ENCODE results near the gene KCNAB1. TPM values are rescaled to one million over a fixed set of nuclear protein-coding genes. Genes with fewer than 3 reads are reported as not detected.
A peak's percentile ranks its signal among the peaks of the same experiment; 100 is the strongest.

KCNAB1 gene
- total and polyA plus RNA-seq, 2 of the 8 experiments (the other 6 are each of a cell fraction or from before 2014, with no cell fraction given), result 0.51 to 2.3 TPM

DNA sequence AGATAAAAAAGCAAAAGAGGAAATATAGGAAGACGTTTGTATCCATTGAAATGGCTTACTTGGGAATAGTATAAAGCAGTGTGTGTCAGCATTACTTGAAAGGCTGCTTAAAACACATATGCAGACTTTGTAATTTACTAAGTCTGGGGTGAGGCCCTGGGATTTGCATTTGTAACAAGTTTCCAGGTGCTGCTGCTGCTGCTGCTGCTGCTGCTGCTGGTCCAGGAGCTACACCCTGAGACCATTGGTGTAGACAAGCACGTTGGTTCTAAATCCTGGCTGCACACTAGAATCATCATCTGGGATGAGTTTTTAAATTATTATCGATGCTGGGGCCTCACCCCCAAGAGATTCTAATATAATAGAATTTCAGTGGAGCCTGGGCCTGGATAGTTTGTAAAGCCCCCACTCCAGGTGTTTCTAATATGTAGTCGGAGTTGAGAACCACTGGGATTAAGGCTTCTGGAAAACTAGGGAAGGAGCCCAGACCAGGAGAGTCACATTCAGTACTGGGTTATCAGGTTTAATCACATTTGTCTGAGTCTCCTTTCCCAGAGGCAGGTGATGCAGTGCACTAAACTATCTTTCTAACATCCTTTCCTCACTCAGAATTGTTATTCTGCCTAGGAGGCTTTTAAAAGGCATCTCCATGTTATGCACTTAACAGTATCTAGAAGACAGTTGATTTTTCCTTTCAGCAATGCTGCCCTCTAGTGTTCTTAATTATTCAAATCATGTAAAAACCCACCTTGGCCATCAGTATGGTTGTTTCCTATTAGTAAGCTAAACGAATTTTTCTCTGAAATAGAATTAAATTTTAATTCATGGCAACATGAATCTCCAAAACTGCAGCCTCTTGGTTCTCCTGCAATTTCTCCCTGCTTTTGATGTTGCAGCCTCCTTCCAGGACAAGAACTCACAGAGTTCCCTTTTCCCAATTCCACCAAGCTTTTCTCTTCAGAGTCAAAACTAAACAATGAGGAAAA lies 389.1 kb downstream of the KCNAB1 start:
- 71% methylated on average over 5 of the region's 5 CpGs; no CpG with 5 or more reads in 1 of the 2 experiments for WGBS, 2 experiments (ENCODE audit: extremely low coverage in 1 of 2, insufficient coverage in 1 of 2, insufficient read length in 1 of 2, insufficient replicate concordance in 2 of 2, low coverage in 1 of 2, low lambda C conversion rate in 2 of 2, missing lambda C conversion rate in 1 of 2)
- no peaks in the 10 kb centered on the region for H3K36me3 ChIP-seq (ENCODE audit: control insufficient read depth in 2 of 4, insufficient read depth in 4 of 4, low read length in 3 of 4)
- CTCF ChIA-PET (ENCODE audit: partially characterized antibody), result interaction anchor here (0.6 to 13.9 kb wide), 53 partner anchors 8 to 628 kb away, joined by 3 to 161 read pairs (median 4); no protein-coding TSS in a partner anchor

More for the DNA sequence above, 389.1 kb downstream of the KCNAB1 start:
- no peak overlapping the region for H2AFZ ChIP-seq (ENCODE audit: low read length)
- no peak overlapping the region for H3K4me2 ChIP-seq (ENCODE audit: insufficient read depth in 1 of 2, low read depth in 2 of 2, low read length in 2 of 2)
- H3K27me3 ChIP-seq (replicated peaks in 1 of 4; ENCODE audit: control insufficient read depth in 3 of 4, extremely low read depth in 1 of 4, insufficient read depth in 3 of 4, low read length in 3 of 4), result no peaks in the 10 kb centered on the region
- H3K79me2 ChIP-seq (ENCODE audit: control insufficient read depth in 1 of 2, insufficient read depth in 2 of 2, low read length in 2 of 2), result no peaks in the 10 kb centered on the region
- H3K9ac ChIP-seq (replicated peaks in 1 of 4; ENCODE audit: extremely low read depth in 1 of 4, low read depth in 3 of 4, low read length in 3 of 4), result no peak overlapping the region
- H3K23ac ChIP-seq (ENCODE audit: insufficient read length), result no peak overlapping the region
- no peaks in the 10 kb centered on the region for H4K20me1 ChIP-seq (replicated peaks in 1 of 2; ENCODE audit: control insufficient read depth in 1 of 2, insufficient read depth in 2 of 2, low read length in 2 of 2)
- no peak overlapping the region for H4K8ac ChIP-seq (ENCODE audit: extremely low read depth, insufficient read depth, low read length)
- no peak overlapping the region for H3K56ac ChIP-seq (replicated peaks; ENCODE audit: insufficient read length, low read depth, low read length)
- H2BK20ac ChIP-seq (ENCODE audit: low read length), result no peak overlapping the region
- H3K27ac ChIP-seq (ENCODE audit: low read depth, low read length), result no peak overlapping the region
- no peak overlapping the region for H2BK15ac ChIP-seq (ENCODE audit: low read length)
- H3K9me3 ChIP-seq (ENCODE audit: insufficient read depth in 2 of 2, low read depth in 1 of 2, low read length in 1 of 2), result no peaks in the 10 kb centered on the region
- no peak overlapping the region for H3K4me3 ChIP-seq (ENCODE audit: extremely low read depth in 1 of 4, insufficient read depth in 2 of 4, low read depth in 3 of 4, low read length in 4 of 4)
- H3K23me2 ChIP-seq (ENCODE audit: low read depth, low read length), result no peaks in the 10 kb centered on the region
- H3K4ac ChIP-seq (replicated peaks; ENCODE audit: insufficient read length, low read depth, low read length), result no peak overlapping the region
- H4K91ac ChIP-seq (replicated peaks; ENCODE audit: insufficient read length, low read length), result no peak overlapping the region
- no peak overlapping the region for H3K18ac ChIP-seq (ENCODE audit: extremely low read depth, low read length)
- H2BK120ac ChIP-seq (replicated peaks; ENCODE audit: low read depth, low read length), result no peak overlapping the region
- no peak overlapping the region for H3K14ac ChIP-seq (ENCODE audit: insufficient read length)
- H3K4me1 ChIP-seq (replicated peaks in 1 of 4; ENCODE audit: control insufficient read depth in 3 of 4, insufficient read depth in 4 of 4, low read length in 3 of 4), result no peaks in the 10 kb centered on the region
- no peak overlapping the region for H2AK5ac ChIP-seq (ENCODE audit: low read depth, low read length)
- FAIRE-seq (peak; percentile 74), DNase-seq (ENCODE audit: low read depth in 1 of 2, low spot score in 2 of 2) (no peak)
- H2BK12ac ChIP-seq (ENCODE audit: low read depth, low read length), result no peak overlapping the region
- H4K5ac ChIP-seq (ENCODE audit: insufficient read length, low read depth, low read length), result no peak overlapping the region
- H3K79me1 ChIP-seq (ENCODE audit: low read depth, low read length), result no peaks in the 10 kb centered on the region; the same call in 1 of the 2 replicates
- TF ChIP-seq TBP (IDR thresholded peaks at IDR 0.05; ENCODE audit: low read depth, low read length), result no peak
- TF ChIP-seq CTBP2 (IDR thresholded peaks at IDR 0.05; ENCODE audit: borderline replicate concordance, insufficient read depth, insufficient read length, low read length), result no peak
- TF ChIP-seq CTCF (IDR thresholded peaks at IDR 0.05; ENCODE audit: control extremely low read depth in 1 of 3, insufficient read depth in 1 of 3, low read depth in 1 of 3, low read length in 3 of 3), result peak in 2 of 3 experiments; percentile 24 to 48; a peak in 2 of 4 replicates
- no peak for TF ChIP-seq TAF7 (optimal IDR thresholded peaks at IDR 0.05; ENCODE audit: borderline replicate concordance, low read depth, low read length)
- peak; percentile 70 to 76 for TF ChIP-seq RAD21 (IDR thresholded peaks at IDR 0.05 in 1 of 2, conservative IDR thresholded peaks at IDR 0.05 in 1 of 2; ENCODE audit: low read depth in 2 of 2, low read length in 2 of 2)
- no peak overlapping the region for H2BK5ac ChIP-seq (ENCODE audit: low read depth, low read length)
- POLR2A ChIA-PET (ENCODE audit: partially characterized antibody), result interaction anchor here (0.6 to 1.0 kb wide), 3 partner anchors 26 to 357 kb away, joined by 3 read pairs; no protein-coding TSS in a partner anchor

Data from H1 (cell line).